Measurements from ENCODE around the gene MORN4. TPM values are rescaled to one million over a fixed set of nuclear protein-coding genes. Genes with fewer than 3 reads are reported as not detected.

Gene MORN4
- total and polyA plus RNA-seq, 2 of the 13 experiments (the other 11 are each of a cell fraction or from before 2014, with no cell fraction given) = 3.4 to 9.1 TPM

- no peak for TF ChIP-seq SRSF4 (IDR thresholded peaks at IDR 0.05; ENCODE audit: low read depth, low read length, poor library complexity, severe bottlenecking)
- no peak for TF ChIP-seq YEATS2 (CRISPR knock-in tag; IDR thresholded peaks at IDR 0.05; ENCODE audit: borderline replicate concordance)
- no peak for TF ChIP-seq PCBP1 (IDR thresholded peaks at IDR 0.05; ENCODE audit: borderline replicate concordance, low read depth, low read length)
- TF ChIP-seq TSC22D2 (CRISPR knock-in tag; IDR thresholded peaks at IDR 0.05; ENCODE audit: borderline replicate concordance) = peak; percentile 30; the same call in 1 of the 2 replicates
- TF ChIP-seq FOXC1 (CRISPR knock-in tag; IDR thresholded peaks at IDR 0.05; ENCODE audit: borderline replicate concordance) = no peak
- 0 out of 2 replicates have a peak, but pooled peaks have one; percentile 23 for TF ChIP-seq PHF20 (CRISPR knock-in tag; IDR thresholded peaks at IDR 0.05)
- TF ChIP-seq GATAD2A (CRISPR knock-in tag; IDR thresholded peaks at IDR 0.05) = 0 out of 2 replicates have a peak, but pooled peaks have one; percentile 19
- no peak for TF ChIP-seq KLF12 (CRISPR knock-in tag; IDR thresholded peaks at IDR 0.05; ENCODE audit: borderline replicate concordance)
- no peak for TF ChIP-seq POLR2G (IDR thresholded peaks at IDR 0.05; ENCODE audit: low read depth, low read length)
- peak; percentile 56; the same call in 1 of the 2 replicates for TF ChIP-seq REPIN1 (CRISPR knock-in tag; IDR thresholded peaks at IDR 0.05; ENCODE audit: borderline replicate concordance, low read depth)
- TF ChIP-seq GATAD1 (CRISPR knock-in tag; IDR thresholded peaks at IDR 0.05) = peak; percentile 43; the same call in 1 of the 2 replicates
- TF ChIP-seq, protein P1, sequence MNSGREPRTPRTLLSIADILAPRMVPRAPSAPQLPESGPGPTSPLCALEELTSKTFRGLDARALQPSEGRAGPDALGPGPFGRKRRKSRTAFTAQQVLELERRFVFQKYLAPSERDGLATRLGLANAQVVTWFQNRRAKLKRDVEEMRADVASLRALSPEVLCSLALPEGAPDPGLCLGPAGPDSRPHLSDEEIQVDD (CRISPR knock-in tag; IDR thresholded peaks at IDR 0.05; ENCODE audit: borderline replicate concordance) = no peak
- TF ChIP-seq ZBTB21 (CRISPR knock-in tag; IDR thresholded peaks at IDR 0.05) = no peak
- 0 out of 2 replicates have a peak, but pooled peaks have one; percentile 10 for TF ChIP-seq JUND (CRISPR knock-in tag; IDR thresholded peaks at IDR 0.05)
- TF ChIP-seq, protein P2, sequence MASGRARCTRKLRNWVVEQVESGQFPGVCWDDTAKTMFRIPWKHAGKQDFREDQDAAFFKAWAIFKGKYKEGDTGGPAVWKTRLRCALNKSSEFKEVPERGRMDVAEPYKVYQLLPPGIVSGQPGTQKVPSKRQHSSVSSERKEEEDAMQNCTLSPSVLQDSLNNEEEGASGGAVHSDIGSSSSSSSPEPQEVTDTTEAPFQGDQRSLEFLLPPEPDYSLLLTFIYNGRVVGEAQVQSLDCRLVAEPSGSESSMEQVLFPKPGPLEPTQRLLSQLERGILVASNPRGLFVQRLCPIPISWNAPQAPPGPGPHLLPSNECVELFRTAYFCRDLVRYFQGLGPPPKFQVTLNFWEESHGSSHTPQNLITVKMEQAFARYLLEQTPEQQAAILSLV (CRISPR knock-in tag; IDR thresholded peaks at IDR 0.05; ENCODE audit: borderline replicate concordance) = peak; percentile 68; the same call in 1 of the 2 replicates
- TF ChIP-seq PBX3 (CRISPR knock-in tag; IDR thresholded peaks at IDR 0.05; ENCODE audit: borderline replicate concordance) = no peak
These were observed 48.4 kb downstream of the MORN4 start (continued) for GRCh38 chr10:97584798-97585438.

All from HepG2 (cell line).